ENCODE measurements around the gene PCDHGA1. TPM values are rescaled to one million over a fixed set of nuclear protein-coding genes. Genes with fewer than 3 reads are reported as not detected.

Gene PCDHGA1
- polyA plus RNA-seq, 2 of the 4 experiments (the other 2 are of a cell fraction): 0.32 to 0.71 TPM

DNA sequence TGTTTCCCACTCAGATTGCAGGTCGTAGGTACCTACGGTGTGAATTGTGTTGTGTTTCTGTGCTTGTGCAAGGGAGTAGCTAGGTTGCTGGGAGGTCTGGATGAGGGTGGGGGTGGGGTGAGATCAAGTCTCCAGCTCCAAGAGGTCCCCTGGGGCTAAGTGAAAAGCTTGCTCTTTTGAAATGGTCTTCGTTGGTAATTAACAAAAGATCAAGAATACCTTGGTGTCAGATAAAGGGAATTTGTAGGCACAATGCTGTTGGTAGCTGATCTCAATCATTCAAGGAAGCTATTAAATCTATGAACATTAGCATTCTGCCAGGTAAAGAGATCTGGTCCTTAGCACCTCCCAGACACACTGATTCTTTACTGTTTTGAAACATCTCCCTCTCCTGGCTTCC is 153.6 kb downstream of the PCDHGA1 start:
- 33% methylated on average over 3 of the region's 3 CpGs for WGBS (ENCODE audit: missing lambda C conversion rate)
- H3K9me3 ChIP-seq: no peaks in the 10 kb centered on the region
- ChIA-PET POLR2A (no interaction called here), CTCF (interaction anchor here (1.3 to 2.2 kb wide), 3 partner anchors 9 to 134 kb away, joined by 3 to 8 read pairs (median 3); partner anchors contain the start of genes PCDHGB1 and PCDHGC3)
- H3K4me2 ChIP-seq: no peak overlapping the region
- H3K4me1 ChIP-seq: no peaks in the 10 kb centered on the region
- no peak for ATAC-seq
- no peak for DNase-seq (ENCODE audit: low read depth in 1 of 2, low spot score in 1 of 2)
- TF ChIP-seq, protein P1, sequence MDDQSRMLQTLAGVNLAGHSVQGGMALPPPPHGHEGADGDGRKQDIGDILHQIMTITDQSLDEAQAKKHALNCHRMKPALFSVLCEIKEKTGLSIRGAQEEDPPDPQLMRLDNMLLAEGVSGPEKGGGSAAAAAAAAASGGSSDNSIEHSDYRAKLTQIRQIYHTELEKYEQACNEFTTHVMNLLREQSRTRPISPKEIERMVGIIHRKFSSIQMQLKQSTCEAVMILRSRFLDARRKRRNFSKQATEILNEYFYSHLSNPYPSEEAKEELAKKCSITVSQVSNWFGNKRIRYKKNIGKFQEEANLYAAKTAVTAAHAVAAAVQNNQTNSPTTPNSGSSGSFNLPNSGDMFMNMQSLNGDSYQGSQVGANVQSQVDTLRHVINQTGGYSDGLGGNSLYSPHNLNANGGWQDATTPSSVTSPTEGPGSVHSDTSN (IDR thresholded peaks at IDR 0.05): no peak
- TF ChIP-seq CHD4 (IDR thresholded peaks at IDR 0.05; ENCODE audit: borderline replicate concordance) (no peak), POLR2AphosphoS2 (conservative IDR thresholded peaks at IDR 0.05; ENCODE audit: low read length) (no peak), CBX2 (IDR thresholded peaks at IDR 0.05; ENCODE audit: borderline replicate concordance, low read depth) (no peak), RNF2 (IDR thresholded peaks at IDR 0.05; ENCODE audit: borderline replicate concordance, low read depth) (no peak), RFX5 (IDR thresholded peaks at IDR 0.05) (no peak), JUN (IDR thresholded peaks at IDR 0.05) (no peak), HEYL (CRISPR knock-in tag; IDR thresholded peaks at IDR 0.05) (no peak), KDM1A (IDR thresholded peaks at IDR 0.05; ENCODE audit: low read depth) (no peak), MYC (IDR thresholded peaks at IDR 0.05; ENCODE audit: borderline replicate concordance, low read length) (no peak), MAFK (IDR thresholded peaks at IDR 0.05; ENCODE audit: partially characterized antibody) (no peak), CBX8 (IDR thresholded peaks at IDR 0.05) (no peak), JUNB (IDR thresholded peaks at IDR 0.05) (no peak), SMC3 (IDR thresholded peaks at IDR 0.05) (no peak), POLR2A (IDR thresholded peaks at IDR 0.05; ENCODE audit: low read length) (no peak), CHD2 (IDR thresholded peaks at IDR 0.05; ENCODE audit: low read length, partially characterized antibody) (no peak), NFE2L2 (conservative IDR thresholded peaks at IDR 0.05; ENCODE audit: low read length) (no peak), FOSB (CRISPR knock-in tag; IDR thresholded peaks at IDR 0.05) (no peak)
- TF ChIP-seq, protein P2, sequence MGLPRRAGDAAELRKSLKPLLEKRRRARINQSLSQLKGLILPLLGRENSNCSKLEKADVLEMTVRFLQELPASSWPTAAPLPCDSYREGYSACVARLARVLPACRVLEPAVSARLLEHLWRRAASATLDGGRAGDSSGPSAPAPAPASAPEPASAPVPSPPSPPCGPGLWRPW (IDR thresholded peaks at IDR 0.05): no peak
- TF ChIP-seq, protein P3, sequence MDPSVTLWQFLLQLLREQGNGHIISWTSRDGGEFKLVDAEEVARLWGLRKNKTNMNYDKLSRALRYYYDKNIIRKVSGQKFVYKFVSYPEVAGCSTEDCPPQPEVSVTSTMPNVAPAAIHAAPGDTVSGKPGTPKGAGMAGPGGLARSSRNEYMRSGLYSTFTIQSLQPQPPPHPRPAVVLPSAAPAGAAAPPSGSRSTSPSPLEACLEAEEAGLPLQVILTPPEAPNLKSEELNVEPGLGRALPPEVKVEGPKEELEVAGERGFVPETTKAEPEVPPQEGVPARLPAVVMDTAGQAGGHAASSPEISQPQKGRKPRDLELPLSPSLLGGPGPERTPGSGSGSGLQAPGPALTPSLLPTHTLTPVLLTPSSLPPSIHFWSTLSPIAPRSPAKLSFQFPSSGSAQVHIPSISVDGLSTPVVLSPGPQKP (IDR thresholded peaks at IDR 0.05; ENCODE audit: low read depth, low read length): no peak
- H3K4me3 ChIP-seq: no peak overlapping the region
- no peak for FAIRE-seq
- no peak overlapping the region for H3K27ac ChIP-seq

DNA sequence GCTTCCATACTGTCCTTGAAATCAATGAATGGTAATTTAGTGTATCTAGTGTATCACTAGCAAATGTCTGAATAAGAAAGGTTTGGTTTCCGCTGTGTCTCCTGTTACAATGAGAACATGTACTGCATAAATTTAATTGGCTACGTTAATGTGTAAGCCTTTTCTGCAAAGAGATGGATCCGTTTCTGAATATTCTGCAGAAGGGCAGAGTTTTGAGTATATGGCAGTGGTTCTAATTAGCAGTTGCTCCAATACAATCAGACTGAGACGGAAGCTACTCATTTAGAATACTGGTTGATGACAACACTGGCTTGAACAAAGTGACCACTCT is 154.0 kb downstream of the PCDHGA1 start:
- Histone ChIP-seq H3K4me2 (no peak overlapping the region), H3K4me1 (no peaks in the 10 kb centered on the region), H3K4me3 (no peak overlapping the region), H3K9me3 (no peaks in the 10 kb centered on the region), H3K27ac (no peak overlapping the region)
- TF ChIP-seq ESRRA (IDR thresholded peaks at IDR 0.05; ENCODE audit: borderline replicate concordance, low read length): no peak
- TF ChIP-seq RFX5 (IDR thresholded peaks at IDR 0.05): no peak
- TF ChIP-seq SMC3 (IDR thresholded peaks at IDR 0.05): no peak
- no peak for TF ChIP-seq MAFK (IDR thresholded peaks at IDR 0.05; ENCODE audit: partially characterized antibody)
- TF ChIP-seq, protein P4, sequence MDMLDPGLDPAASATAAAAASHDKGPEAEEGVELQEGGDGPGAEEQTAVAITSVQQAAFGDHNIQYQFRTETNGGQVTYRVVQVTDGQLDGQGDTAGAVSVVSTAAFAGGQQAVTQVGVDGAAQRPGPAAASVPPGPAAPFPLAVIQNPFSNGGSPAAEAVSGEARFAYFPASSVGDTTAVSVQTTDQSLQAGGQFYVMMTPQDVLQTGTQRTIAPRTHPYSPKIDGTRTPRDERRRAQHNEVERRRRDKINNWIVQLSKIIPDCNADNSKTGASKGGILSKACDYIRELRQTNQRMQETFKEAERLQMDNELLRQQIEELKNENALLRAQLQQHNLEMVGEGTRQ (IDR thresholded peaks at IDR 0.05): no peak
- TF ChIP-seq, protein P5, sequence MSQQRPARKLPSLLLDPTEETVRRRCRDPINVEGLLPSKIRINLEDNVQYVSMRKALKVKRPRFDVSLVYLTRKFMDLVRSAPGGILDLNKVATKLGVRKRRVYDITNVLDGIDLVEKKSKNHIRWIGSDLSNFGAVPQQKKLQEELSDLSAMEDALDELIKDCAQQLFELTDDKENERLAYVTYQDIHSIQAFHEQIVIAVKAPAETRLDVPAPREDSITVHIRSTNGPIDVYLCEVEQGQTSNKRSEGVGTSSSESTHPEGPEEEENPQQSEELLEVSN (IDR thresholded peaks at IDR 0.05; ENCODE audit: borderline replicate concordance, low read depth): no peak
- TF ChIP-seq BHLHE40 (IDR thresholded peaks at IDR 0.05; ENCODE audit: low read depth, low read length): no peak
- no peak for TF ChIP-seq HOXA7 (CRISPR knock-in tag; IDR thresholded peaks at IDR 0.05)
- TF ChIP-seq RARB (CRISPR knock-in tag; IDR thresholded peaks at IDR 0.05): no peak
- no peak for TF ChIP-seq CBX8 (IDR thresholded peaks at IDR 0.05)
- no peak for TF ChIP-seq NPAS2 (CRISPR knock-in tag; IDR thresholded peaks at IDR 0.05; ENCODE audit: borderline replicate concordance)
- TF ChIP-seq, protein P6, sequence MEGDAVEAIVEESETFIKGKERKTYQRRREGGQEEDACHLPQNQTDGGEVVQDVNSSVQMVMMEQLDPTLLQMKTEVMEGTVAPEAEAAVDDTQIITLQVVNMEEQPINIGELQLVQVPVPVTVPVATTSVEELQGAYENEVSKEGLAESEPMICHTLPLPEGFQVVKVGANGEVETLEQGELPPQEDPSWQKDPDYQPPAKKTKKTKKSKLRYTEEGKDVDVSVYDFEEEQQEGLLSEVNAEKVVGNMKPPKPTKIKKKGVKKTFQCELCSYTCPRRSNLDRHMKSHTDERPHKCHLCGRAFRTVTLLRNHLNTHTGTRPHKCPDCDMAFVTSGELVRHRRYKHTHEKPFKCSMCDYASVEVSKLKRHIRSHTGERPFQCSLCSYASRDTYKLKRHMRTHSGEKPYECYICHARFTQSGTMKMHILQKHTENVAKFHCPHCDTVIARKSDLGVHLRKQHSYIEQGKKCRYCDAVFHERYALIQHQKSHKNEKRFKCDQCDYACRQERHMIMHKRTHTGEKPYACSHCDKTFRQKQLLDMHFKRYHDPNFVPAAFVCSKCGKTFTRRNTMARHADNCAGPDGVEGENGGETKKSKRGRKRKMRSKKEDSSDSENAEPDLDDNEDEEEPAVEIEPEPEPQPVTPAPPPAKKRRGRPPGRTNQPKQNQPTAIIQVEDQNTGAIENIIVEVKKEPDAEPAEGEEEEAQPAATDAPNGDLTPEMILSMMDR (IDR thresholded peaks at IDR 0.05): no peak
- TF ChIP-seq KDM1A (IDR thresholded peaks at IDR 0.05; ENCODE audit: low read depth): no peak
- no peak for TF ChIP-seq FOSL2 (IDR thresholded peaks at IDR 0.05)
- TF ChIP-seq FOSL2 (CRISPR knock-in tag; IDR thresholded peaks at IDR 0.05): no peak
- TF ChIP-seq POLR2AphosphoS2 (conservative IDR thresholded peaks at IDR 0.05; ENCODE audit: low read length): no peak
- TF ChIP-seq, protein P3 (IDR thresholded peaks at IDR 0.05; ENCODE audit: low read depth, low read length): no peak
- DNase-seq (ENCODE audit: low read depth in 1 of 2, low spot score in 1 of 2): no peak
- FAIRE-seq: no peak
- ChIA-PET CTCF (interaction anchor here (1.3 to 2.2 kb wide), 4 partner anchors 9 to 135 kb away, joined by 3 to 8 read pairs (median 4); partner anchors contain the start of genes PCDHGB1 and PCDHGC3), POLR2A (no interaction called here)
- no peak for ATAC-seq
- WGBS (ENCODE audit: missing lambda C conversion rate): 47% methylated on average over 4 of the region's 4 CpGs
